ENCODE data around the gene ZFY. TPM values are rescaled to one million over a fixed set of nuclear protein-coding genes. Genes with fewer than 3 reads are reported as not detected.

The ZFY gene
- total RNA-seq = 10 to 100 TPM in 2 of 4 donors, not detected in 2; 22.8 to 22.9 TPM

DNA sequence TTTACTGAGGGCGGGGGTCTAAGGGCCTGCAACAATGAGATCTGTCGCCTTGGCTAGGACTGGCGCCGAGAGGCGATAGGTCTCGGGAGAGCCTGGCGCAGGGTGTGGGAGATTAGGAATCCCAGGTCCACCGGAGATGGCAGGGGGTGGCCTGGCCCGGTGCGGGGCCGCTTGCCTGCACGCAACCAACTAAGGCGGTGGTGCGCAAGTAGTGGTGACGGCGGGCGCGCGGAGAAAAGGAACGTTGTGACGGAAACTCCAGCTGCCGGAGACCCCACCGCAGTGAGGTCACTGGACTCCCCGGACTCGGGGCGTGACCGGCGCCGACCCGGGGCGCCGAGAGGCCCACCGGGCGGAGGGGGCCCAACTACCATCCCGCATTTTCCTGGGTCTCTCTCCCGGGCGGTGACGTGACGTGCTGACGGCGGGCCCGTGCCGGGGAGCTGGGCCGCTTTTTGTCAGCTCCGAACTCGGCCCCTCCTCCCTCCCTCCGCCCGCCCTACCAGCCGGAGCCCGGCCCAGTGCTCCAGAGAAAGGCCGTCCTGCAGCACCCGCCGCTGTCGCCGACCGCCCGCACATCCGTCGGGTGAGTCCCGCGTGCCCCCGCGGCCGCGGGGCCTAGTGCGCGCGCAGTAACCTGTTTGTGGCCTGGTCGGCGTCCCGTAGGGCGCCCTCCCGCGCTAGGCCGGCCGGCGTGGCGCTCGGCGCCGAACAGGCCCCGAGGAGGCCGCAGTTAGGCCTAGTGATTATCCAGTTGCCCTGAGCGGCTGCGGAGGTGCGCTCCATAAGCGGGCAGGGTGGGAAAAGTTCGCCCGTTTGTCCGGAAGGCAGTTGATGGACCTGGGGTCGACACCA lies at the start of gene ZFY:
Gene ZFY, plus strand, starts transcription at position 521 of the 855 bp plus-strand sequence. CDS start 18,556 bp downstream, outside the sequence.
- TF ChIP-seq, protein P1, sequence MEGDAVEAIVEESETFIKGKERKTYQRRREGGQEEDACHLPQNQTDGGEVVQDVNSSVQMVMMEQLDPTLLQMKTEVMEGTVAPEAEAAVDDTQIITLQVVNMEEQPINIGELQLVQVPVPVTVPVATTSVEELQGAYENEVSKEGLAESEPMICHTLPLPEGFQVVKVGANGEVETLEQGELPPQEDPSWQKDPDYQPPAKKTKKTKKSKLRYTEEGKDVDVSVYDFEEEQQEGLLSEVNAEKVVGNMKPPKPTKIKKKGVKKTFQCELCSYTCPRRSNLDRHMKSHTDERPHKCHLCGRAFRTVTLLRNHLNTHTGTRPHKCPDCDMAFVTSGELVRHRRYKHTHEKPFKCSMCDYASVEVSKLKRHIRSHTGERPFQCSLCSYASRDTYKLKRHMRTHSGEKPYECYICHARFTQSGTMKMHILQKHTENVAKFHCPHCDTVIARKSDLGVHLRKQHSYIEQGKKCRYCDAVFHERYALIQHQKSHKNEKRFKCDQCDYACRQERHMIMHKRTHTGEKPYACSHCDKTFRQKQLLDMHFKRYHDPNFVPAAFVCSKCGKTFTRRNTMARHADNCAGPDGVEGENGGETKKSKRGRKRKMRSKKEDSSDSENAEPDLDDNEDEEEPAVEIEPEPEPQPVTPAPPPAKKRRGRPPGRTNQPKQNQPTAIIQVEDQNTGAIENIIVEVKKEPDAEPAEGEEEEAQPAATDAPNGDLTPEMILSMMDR (IDR thresholded peaks at IDR 0.05; ENCODE audit: low read depth) = no peak

DNA sequence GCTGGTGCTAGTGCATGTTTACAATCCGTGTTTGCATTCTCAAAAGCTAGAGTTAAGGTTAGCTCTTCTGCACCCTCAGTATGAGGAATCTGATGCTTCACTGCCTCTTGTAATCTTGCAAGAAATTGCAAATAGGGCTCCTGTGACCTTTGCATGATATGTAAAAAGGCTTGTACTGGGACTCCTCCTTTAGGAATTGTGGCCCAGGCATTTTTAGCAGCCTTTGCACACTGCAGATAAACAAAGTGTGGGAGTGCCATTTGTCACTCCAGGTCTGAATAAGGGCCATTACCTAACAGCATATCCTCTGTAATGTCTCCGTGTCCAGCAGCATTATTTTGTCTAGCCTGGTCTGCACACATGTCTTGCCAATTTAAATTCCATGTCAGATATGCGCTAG lies 49.3 kb upstream of the ZFY start:
- TF ChIP-seq, protein P1 (IDR thresholded peaks at IDR 0.05; ENCODE audit: low read depth) = no peak

DNA sequence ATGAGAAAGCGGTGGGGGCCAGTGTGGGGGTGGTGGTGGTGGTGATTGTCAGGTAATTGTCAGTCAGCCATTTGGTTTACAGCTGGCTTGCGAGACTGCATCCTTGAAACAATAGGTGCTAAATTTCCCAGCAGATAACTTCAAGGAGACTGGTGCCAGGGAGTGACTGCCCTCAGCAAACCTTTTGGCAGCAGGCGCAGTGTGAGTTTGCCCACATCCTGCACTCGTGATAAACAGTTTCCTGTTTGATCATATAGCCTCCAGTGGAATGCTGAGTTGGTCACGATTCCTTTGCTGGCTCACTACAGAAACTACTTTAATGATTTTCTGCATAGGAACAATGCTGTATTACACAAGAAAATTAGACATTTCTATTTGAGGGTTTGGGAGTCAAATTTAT lies 47.8 kb upstream of the ZFY start:
- TF ChIP-seq, protein P1 (IDR thresholded peaks at IDR 0.05; ENCODE audit: low read depth) = no peak

DNA sequence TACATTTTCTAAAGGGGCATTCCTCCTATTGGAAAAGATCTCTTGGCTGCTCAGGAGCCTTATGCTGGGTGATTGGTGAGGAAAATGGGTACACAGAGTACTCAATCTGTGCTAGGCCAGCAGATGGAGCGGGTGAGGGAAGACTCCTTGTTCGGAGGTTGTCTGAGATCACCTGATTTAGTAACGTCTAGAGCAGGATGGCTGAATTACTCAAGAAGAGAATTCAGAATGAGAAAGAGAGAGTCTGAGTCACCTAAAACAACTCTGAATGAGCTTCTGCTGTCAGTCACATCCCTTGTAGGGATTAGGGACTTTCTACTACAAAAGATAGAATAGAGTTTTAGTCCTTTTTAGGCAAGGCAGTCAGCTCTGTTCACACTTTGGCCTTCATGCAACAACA lies 47.2 kb upstream of the ZFY start:
- TF ChIP-seq, protein P1 (IDR thresholded peaks at IDR 0.05; ENCODE audit: low read depth) = no peak

DNA sequence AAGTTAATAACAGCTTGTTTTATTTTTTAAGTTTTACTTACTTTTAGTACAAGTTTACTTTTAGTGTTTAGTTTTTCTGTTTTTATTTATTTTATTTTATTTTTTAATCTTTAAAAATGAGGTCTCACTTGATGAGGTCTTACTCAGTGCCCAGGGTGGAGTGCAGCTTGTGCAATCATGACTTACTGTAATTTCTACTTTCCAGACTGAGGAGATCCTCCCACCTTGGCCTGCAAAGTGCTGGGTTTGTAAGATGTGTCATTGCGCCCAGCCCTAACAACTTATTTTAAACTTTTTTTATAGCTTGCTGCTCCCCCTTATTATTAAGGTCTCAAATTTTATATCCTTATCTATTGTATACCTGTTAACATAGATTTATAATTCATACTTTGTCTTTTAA lies 41.7 kb upstream of the ZFY start:
- TF ChIP-seq, protein P1 (IDR thresholded peaks at IDR 0.05; ENCODE audit: low read depth) = no peak

DNA sequence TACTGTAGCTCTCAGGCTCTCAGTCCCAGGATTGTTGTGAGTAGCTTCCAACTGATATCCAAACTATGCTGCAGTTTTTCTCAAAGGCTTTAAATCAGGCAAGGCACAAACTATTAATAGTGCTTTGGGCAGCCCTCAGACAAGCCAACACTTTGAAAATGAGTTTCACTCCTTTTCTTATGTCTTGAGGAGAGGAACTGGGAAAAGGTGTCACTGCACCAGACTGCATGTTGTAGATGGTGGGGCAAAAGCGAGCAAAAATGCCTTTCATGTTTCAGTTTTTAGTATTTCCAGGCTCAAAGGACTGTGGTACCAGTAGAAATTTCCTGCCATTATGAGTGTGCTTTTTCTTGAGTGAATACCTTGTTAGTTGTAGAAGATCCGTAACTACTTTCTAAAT lies 39.1 kb upstream of the ZFY start:
- TF ChIP-seq, protein P1 (IDR thresholded peaks at IDR 0.05; ENCODE audit: low read depth) = no peak

DNA sequence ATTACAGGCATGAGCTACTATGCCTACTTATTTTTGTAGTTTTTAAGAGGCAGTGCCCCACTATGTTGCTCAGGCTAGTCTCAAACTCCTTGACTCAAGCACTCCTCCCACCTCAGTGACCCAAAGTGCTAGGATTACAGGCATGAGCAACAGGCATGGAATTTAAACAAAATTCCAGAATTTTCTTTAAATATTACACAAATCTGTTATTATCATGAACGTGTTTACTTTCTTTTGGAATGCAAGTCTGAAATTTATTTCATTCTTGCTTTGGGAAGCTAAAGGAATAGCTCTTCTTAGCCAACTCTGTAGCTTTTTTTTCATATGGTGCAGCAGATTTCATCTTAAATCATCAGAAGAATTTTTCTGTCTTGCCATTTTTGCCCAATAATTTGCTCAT lies 27.8 kb upstream of the ZFY start:
- TF ChIP-seq, protein P1 (IDR thresholded peaks at IDR 0.05; ENCODE audit: low read depth) = no peak

Measured in subcutaneous adipose tissue (tissue), 4 donors.